HG03066 (cell line): Measurements from ENCODE around the gene SNX24.
"Not testable (repeated sequence)": the region's sequence is repeated elsewhere in the genome, so short reads cannot be mapped to it uniquely, and the experiment has no call there.

Experiments
- ATAC-seq: cut with Tn5 transposase; IDR thresholded peaks from one replicate; pipeline ENCODE4 v1.9.1; 2021; ENCODE audit warnings: low read depth; ENCODE audit not compliant: unreplicated experiment

The SNX24 gene

GRCh38 chr5:122845229-122846050, at the start of gene SNX24:
SNX24 (plus strand) TSS chr5:122845613; CDS start chr5:122845634, 21 bp downstream.
- peak; percentile 77 for ATAC-seq

GRCh38 chr5:122805481-122805880, 39.9 kb upstream of the SNX24 start:
- no peak for ATAC-seq

- ATAC-seq: no peak
Observed at GRCh38 chr5:122810405-122810804, 35.0 kb upstream of the SNX24 start.

GRCh38 chr5:122815218-122815767, 30.1 kb upstream of the SNX24 start:
- no peak for ATAC-seq

GRCh38 chr5:122816756-122817155, 28.7 kb upstream of the SNX24 start:
- no peak for ATAC-seq

GRCh38 chr5:122831984-122832383, 13.4 kb upstream of the SNX24 start:
- no peak for ATAC-seq

GRCh38 chr5:122835681-122836080, 9.7 kb upstream of the SNX24 start:
- no peak for ATAC-seq

GRCh38 chr5:122836947-122837346, 8.5 kb upstream of the SNX24 start:
- no peak for ATAC-seq

- ATAC-seq: no peak
Observed at GRCh38 chr5:122839731-122840130, 5.7 kb upstream of the SNX24 start.

GRCh38 chr5:122842016-122842580, 3.3 kb upstream of the SNX24 start:
- no peak for ATAC-seq

GRCh38 chr5:122844136-122844909, 1.1 kb upstream of the SNX24 start:
- no peak for ATAC-seq

GRCh38 chr5:122844910-122845228, 544 bp upstream of the SNX24 start:
- peak; percentile 54 for ATAC-seq

- no peak for ATAC-seq
Observed at GRCh38 chr5:122846051-122846550, 688 bp downstream of the SNX24 start.

- no peak for ATAC-seq
Observed at GRCh38 chr5:122847687-122848081, 2.3 kb downstream of the SNX24 start.

GRCh38 chr5:122849771-122850170, 4.4 kb downstream of the SNX24 start:
- no peak for ATAC-seq

- not testable (repeated sequence) for ATAC-seq
Observed at GRCh38 chr5:122857538-122857937, 12.1 kb downstream of the SNX24 start.

- no peak for ATAC-seq
Observed at GRCh38 chr5:122858451-122858850, 13.0 kb downstream of the SNX24 start.

GRCh38 chr5:122863240-122863639, 17.8 kb downstream of the SNX24 start:
- ATAC-seq: no peak

GRCh38 chr5:122863721-122864120, 18.3 kb downstream of the SNX24 start:
- ATAC-seq: no peak

- ATAC-seq: no peak
Observed at GRCh38 chr5:122864400-122864799, 19.0 kb downstream of the SNX24 start.

GRCh38 chr5:122864842-122865241, 19.4 kb downstream of the SNX24 start:
- no peak for ATAC-seq
